Ishikawa (cell line): ENCODE measurements around the gene PCSK2.

Source experiments
- CEBPB ChIP-seq: IDR thresholded peaks from 2 replicates; pipeline ENCODE4 v1.6.1; 2012
- CREB1 ChIP-seq: IDR thresholded peaks from 2 replicates; pipeline ENCODE4 v1.6.1; 2012; ENCODE audit warnings: low read depth
- EGR1 ChIP-seq: IDR thresholded peaks from 2 replicates; pipeline ENCODE4 v1.6.1; 2012
- EP300 ChIP-seq: IDR thresholded peaks from 2 replicates; pipeline ENCODE4 v1.6.1; 2012; ENCODE audit warnings: borderline replicate concordance
- FOXM1 ChIP-seq: IDR thresholded peaks from 2 replicates; pipeline ENCODE4 v1.6.1; 2012; ENCODE audit warnings: low read depth, borderline replicate concordance
- NFIC ChIP-seq: IDR thresholded peaks from 2 replicates; pipeline ENCODE4 v1.6.1; 2012
- RAD21 ChIP-seq: IDR thresholded peaks from 2 replicates; pipeline ENCODE4 v1.6.1; 2012; ENCODE audit warnings: low read depth
- TAF1 ChIP-seq: IDR thresholded peaks from 2 replicates; pipeline ENCODE4 v1.6.1; 2012; ENCODE audit warnings: low read depth, mild to moderate bottlenecking
- TCF12 ChIP-seq: IDR thresholded peaks from 2 replicates; pipeline ENCODE4 v1.6.1; 2012; ENCODE audit warnings: low read depth
- TEAD4 ChIP-seq: IDR thresholded peaks from 2 replicates; pipeline ENCODE4 v1.6.1; 2012
- YY1 ChIP-seq: IDR thresholded peaks from 2 replicates; pipeline ENCODE4 v1.6.1; 2012; ENCODE audit warnings: low read depth
- ZBTB7A ChIP-seq: IDR thresholded peaks from 2 replicates; pipeline ENCODE4 v1.6.1; 2012; ENCODE audit warnings: low read depth
- TF ChIP-seq, protein P1 (sequence below): IDR thresholded peaks from 2 replicates; pipeline ENCODE4 v1.6.1; 2012; ENCODE audit warnings: low read depth, mild to moderate bottlenecking
- TF ChIP-seq, protein P2 (sequence below): IDR thresholded peaks from 2 replicates; pipeline ENCODE4 v1.6.1; 2012
- TF ChIP-seq, protein P3 (sequence below): IDR thresholded peaks from 2 replicates; pipeline ENCODE4 v1.6.1; 2012

The PCSK2 gene

GRCh38 chr20:17498641-17499040, 271.8 kb downstream of the PCSK2 start:
- TF ChIP-seq EP300 = no peak
- TF ChIP-seq, protein P1, sequence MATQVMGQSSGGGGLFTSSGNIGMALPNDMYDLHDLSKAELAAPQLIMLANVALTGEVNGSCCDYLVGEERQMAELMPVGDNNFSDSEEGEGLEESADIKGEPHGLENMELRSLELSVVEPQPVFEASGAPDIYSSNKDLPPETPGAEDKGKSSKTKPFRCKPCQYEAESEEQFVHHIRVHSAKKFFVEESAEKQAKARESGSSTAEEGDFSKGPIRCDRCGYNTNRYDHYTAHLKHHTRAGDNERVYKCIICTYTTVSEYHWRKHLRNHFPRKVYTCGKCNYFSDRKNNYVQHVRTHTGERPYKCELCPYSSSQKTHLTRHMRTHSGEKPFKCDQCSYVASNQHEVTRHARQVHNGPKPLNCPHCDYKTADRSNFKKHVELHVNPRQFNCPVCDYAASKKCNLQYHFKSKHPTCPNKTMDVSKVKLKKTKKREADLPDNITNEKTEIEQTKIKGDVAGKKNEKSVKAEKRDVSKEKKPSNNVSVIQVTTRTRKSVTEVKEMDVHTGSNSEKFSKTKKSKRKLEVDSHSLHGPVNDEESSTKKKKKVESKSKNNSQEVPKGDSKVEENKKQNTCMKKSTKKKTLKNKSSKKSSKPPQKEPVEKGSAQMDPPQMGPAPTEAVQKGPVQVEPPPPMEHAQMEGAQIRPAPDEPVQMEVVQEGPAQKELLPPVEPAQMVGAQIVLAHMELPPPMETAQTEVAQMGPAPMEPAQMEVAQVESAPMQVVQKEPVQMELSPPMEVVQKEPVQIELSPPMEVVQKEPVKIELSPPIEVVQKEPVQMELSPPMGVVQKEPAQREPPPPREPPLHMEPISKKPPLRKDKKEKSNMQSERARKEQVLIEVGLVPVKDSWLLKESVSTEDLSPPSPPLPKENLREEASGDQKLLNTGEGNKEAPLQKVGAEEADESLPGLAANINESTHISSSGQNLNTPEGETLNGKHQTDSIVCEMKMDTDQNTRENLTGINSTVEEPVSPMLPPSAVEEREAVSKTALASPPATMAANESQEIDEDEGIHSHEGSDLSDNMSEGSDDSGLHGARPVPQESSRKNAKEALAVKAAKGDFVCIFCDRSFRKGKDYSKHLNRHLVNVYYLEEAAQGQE = no peak
- TF ChIP-seq ZBTB7A = no peak
- no peak for TF ChIP-seq TCF12
- TF ChIP-seq FOXM1 = no peak

GRCh38 chr20:17499041-17499440, 272.2 kb downstream of the PCSK2 start:
- TF ChIP-seq TAF1 = no peak

- TF ChIP-seq CEBPB (no peak), ZBTB7A (no peak), TEAD4 (no peak), TAF1 (no peak), EGR1 (no peak), RAD21 (no peak)
- TF ChIP-seq, protein P2, sequence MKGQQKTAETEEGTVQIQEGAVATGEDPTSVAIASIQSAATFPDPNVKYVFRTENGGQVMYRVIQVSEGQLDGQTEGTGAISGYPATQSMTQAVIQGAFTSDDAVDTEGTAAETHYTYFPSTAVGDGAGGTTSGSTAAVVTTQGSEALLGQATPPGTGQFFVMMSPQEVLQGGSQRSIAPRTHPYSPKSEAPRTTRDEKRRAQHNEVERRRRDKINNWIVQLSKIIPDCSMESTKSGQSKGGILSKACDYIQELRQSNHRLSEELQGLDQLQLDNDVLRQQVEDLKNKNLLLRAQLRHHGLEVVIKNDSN = no peak
These were observed 273.4 kb downstream of the PCSK2 start for GRCh38 chr20:17500271-17500670.

DNA sequence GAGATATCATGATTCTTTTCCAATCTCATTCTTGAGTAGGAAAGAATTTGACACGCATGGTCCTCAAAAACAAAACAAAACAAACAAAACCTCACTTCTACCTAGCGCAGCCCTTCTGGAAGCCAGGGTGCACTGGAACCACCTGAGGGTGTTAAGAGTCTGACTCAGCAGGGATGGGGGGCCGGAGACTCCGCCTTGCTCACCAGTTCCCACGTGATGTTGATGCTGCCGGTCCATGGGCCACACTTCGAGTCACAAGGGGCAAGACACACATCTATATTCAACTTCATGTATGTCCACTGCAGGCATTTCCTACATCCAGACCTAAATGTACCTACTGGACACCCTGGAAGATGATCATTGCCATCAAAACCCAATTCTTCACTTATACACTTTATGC, 274.0 kb downstream of the PCSK2 start:
- TF ChIP-seq EGR1 = no peak
- no peak for TF ChIP-seq CEBPB
- no peak for TF ChIP-seq FOXM1
- no peak for TF ChIP-seq RAD21
- no peak for TF ChIP-seq YY1
- no peak for TF ChIP-seq EP300
- TF ChIP-seq, protein P2 = no peak
- no peak for TF ChIP-seq ZBTB7A
- TF ChIP-seq TEAD4 = no peak
- TF ChIP-seq, protein P3, sequence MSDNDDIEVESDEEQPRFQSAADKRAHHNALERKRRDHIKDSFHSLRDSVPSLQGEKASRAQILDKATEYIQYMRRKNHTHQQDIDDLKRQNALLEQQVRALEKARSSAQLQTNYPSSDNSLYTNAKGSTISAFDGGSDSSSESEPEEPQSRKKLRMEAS = no peak
- no peak for TF ChIP-seq TAF1
- TF ChIP-seq, protein P1 = no peak
- no peak for TF ChIP-seq TCF12
- TF ChIP-seq NFIC = no peak
- TF ChIP-seq CREB1 = no peak

DNA sequence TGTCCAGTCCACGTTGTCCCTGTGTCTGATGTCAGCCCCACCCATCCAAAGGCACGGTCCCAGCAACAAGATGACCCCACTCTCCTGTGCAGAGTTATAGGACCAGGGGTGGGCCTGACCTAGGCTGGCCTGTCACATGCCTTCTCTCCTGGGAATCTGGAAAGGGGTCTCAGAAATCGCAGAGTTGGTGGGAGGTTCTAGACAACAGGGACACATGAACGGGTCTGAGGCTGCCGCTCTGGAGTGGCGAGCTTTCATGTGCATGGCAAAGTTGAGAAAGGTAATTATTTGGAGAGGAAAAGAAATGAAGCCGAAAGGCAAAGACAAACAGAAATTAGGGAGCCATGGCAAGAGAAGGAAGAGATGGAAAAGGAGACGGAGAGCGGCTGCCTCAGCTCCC, 274.9 kb downstream of the PCSK2 start:
- TF ChIP-seq RAD21 = no peak
- TF ChIP-seq, protein P1 = no peak
- TF ChIP-seq TEAD4 = no peak
- no peak for TF ChIP-seq FOXM1
- TF ChIP-seq, protein P2 = no peak
- no peak for TF ChIP-seq CEBPB
- TF ChIP-seq, protein P3 = no peak
- no peak for TF ChIP-seq TCF12
- TF ChIP-seq CREB1 = no peak
- no peak for TF ChIP-seq TAF1
- TF ChIP-seq ZBTB7A = no peak
- TF ChIP-seq NFIC = no peak
- TF ChIP-seq EGR1 = no peak
- TF ChIP-seq EP300 = no peak
- TF ChIP-seq YY1 = no peak
